Hypothalamus (tissue), 51 donors: Measurements from ENCODE around the gene BAG3.

ENCODE experiments used
- DNase-seq, 51 donors: peaks; one replicate each; lab custom pipeline; 2025; lab: John Stamatoyannopoulos, UW

The BAG3 gene

DNA sequence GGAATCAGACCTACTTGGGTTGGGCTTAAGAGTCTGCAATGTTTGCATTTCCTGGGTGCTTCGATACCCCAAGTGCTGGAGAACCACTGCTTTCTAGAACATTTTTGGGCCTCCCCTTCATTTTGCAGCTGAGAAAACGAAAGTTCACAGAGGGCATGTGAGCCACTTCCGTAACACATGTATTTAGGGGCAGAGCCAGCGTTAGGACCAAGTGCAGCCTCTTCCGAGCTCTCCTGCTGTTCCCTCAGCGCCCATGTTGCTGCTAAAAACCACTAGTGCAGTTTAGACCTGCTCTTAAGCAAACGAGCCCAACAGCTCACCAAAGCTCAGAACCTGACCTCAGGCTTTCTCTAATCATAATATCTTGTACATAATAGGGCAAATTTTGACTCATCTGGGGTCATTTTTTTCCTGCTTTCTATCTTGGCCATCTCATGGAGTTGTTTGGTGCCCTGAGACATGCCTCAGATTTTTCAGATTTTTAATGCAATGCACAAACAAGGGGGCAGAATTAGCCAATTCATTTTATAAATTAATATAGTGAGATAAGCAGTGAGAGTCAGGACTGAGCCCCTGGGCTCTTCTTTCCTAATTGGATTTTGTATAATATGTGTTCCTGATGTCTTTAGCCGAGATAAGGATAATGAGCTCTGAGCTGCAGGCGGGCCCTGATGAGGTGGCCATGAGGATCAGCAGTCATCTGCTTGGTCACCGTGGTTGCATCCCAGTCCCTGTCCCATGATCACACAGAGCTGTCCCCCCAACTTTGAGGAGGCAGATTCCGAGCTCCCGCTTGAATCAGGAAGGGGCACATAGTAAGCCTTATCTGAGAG is 12.9 kb downstream of the BAG3 start:
- DNase-seq, result no peak

DNA sequence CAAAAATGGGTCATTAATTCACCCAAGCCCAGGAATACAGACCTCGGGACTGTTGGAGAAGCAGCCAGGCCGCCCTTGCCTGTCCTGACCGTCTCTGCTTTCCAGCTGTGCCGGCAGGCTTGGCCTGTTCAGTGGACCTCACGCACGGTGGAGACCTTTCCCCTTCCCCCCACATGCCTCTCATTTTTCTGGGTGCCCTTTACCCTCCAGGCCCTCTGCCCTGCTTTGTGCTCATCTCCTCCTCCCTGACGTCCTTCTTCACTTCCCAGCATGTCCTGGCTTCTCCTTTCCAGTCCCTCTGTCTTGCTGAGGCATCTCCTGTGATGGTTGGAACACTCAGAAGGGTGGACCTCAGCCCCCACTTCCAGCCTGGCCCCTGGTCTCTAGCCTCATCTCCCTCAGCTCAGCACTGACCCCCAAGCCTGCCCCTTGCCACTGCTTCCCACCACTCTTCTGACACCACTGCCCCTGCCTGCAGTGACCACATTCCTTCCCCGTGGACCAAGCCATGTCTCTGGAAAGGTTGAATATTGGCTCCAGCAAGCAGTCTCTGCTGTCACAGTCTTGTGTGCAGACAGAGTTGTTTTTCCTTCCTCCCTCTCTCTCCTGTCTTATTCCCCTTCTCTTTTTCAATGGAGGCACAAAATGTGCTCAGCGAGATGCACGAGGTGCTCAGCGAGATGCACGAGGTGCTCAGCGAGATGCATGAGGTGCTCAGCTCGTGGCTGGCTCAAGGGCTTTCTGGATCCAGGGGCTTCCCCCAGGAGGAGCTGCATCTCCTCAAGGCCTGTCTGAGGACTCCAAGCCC is 14.9 kb downstream of the BAG3 start:
- DNase-seq, result no peak

DNA sequence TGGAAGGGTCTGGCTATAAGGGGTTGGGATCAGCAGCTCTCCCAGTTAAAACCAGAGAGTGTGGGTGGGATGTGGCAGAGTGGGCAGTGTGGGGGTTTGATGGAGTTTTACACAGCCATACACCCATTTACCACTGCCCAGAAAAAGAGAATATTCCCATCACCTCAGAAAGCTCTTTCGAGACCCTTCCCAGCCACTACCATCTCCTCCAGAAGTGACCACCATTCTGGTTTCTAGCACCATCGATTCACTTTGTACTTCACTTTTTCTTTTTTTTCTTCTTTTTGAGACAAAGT is 15.5 kb downstream of the BAG3 start:
- no peak for DNase-seq

DNA sequence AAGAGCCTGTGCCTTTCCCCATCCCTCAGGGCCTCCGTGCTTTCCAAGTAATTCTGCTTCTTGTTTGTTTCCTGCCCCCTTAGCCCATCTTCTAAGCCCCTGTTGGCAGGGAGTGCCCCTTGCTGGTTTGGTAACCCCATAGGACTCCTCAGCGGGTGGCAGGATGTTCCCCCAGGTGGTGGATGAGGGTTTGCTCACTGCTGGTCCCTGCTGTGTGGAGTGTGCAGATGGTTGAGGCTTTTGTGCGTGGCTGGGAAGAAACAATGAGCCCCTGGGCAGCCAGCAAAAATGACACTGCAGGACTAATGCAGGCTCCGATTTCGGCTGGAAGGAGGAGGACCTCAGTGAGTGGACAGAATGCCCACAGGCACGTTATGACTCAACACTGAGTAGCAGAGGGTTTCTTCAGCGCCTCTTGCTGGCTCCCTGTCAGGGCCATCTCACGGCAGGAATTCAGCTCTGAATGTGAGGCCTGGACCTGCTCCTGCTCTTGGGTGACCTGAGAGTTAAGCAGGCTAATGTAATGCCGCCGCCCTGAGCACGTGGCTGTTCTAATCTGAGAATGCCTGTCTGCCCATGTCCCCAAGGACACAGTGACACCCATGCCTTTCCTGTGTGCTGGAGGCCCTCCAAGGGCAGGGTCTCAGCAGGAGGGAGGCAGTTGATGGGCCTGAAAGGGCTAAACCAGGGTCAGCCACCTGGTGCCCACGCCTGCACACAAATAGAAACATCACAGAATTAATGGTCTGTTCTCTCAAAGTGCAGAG is 16.6 kb downstream of the BAG3 start:
- peak in 9 of 51 donors; percentile 21 to 69 (median 49) for DNase-seq

DNA sequence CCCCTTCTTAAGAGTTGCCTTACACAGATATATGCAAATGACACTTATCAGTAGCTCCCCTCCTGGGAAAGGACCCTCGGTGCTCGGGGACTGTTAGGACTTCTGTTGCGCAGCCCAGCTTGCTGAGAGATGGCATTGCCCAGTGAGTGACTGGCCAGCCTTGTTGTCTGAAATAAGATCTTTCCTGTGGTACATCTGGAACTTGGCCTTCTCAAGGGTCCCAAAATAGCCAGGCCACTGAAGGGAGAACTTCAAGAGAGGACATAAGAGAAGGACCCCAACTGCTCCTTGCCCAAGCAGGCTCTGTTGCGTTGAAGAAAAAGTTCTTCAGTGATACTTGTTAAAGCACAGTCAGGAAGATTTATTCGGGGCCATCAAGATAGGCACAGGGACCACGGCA is 17.3 kb downstream of the BAG3 start:
- no peak for DNase-seq

DNA sequence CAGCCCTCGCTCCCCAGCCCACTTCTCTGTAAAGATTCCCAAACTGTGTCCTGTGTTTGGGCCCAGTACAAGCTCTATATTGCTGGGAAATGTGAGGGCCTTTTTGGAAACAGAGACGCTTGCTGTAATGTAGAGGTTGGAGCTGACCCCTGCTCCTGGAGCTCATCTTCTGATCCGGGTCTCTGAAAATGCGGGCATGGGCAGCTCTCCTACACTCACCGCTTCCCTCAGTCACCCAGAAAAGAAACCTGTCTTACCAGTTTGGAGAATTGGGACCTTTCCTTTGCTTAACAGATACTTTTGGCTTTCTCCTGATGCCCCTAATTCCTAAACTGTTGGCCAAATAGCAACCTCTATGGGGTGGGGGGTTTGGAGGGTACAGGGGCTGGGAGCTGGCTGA is 18.2 kb downstream of the BAG3 start:
- DNase-seq, result no peak

DNA sequence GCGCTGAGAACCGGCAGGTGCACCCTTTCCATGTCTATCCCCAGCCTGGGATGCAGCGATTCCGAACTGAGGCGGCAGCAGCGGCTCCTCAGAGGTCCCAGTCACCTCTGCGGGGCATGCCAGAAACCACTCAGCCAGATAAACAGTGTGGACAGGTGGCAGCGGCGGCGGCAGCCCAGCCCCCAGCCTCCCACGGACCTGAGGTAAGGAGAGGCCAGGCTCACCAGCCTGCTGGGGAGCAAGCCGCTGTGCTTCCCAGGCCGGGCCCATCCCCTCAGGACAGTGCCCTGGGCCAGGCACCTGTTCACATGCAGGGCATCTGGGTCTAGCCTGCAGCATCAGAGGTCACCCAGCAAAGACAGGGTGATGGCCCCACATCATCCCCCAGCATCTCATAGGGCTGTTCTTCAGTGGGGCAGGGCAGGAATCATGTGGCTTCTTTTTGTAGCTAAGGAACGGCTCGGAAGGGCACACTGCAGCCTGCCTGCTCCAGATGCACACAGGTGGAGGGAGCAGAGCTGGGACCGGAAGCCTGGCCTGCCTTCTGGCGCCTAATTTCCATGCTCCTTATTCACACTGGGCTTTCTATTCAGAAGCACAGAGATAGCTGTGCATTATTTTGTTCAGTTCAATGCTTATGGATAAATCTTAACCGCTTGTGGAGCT is 18.9 kb downstream of the BAG3 start:
- DNase-seq, result no peak

DNA sequence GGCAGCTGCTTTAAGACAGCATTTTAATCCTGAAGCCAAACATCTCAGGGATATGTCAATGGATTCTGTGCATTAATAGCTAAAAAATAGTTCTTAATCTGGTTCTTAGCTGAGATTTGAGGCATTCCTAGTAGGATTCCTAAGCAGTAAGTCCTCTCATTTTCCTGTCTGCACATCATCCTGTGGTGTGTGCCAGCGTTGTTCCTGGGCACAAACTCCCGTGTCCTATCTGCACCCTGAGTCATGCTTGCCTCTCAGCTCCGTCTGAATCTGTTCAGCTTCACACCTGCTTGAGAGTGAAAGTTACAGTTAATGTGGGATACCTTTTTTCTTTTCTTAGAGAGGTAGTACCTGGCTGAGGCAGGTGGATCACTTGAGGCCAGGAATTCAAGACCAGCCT is 19.5 kb downstream of the BAG3 start:
- DNase-seq, result no peak

DNA sequence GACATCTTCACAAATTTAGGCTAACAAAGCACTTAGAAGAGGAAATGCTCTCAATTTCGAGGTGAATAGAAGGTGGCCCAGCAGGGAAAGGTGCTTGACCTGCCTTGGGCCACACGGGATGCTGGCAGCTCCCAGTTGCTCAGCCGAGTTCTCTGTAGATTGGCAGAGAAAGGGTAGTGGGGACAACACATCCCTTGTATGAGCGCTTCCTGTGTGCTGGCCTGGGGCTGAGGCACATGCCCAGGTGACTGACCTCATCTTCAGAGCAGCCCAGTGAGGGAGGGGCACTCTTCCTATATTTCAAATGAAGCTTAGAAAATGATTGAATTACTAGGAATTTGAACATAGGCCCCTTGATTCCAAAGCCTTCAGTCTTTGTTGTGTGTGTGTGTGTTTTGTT is 20.2 kb downstream of the BAG3 start:
- DNase-seq, result no peak

DNA sequence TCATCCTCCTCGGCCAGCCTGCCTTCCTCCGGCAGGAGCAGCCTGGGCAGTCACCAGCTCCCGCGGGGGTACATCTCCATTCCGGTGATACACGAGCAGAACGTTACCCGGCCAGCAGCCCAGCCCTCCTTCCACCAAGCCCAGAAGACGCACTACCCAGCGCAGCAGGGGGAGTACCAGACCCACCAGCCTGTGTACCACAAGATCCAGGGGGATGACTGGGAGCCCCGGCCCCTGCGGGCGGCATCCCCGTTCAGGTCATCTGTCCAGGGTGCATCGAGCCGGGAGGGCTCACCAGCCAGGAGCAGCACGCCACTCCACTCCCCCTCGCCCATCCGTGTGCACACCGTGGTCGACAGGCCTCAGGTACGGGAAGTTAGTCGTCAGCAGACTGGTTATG is 21.1 kb downstream of the BAG3 start:
- no peak for DNase-seq

DNA sequence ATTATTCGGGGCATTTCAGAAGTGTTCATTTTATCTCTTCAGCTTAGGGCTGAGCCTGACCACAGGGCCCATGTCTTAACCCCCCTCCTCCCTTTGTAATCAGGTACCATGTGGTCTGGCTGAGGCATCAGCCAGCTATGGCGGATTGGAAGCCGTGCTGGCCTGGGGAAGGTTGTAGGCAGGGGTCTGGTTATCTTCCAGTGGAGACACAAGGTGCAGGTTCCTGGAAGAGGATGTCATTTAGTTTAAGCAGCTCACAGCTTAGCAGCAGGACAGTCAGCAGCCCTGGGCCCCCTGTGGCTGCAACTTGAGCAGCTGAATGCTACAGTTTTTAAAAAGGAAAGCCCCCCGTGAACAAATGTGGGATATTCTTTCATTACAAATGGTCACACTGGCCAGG is 22.1 kb downstream of the BAG3 start:
- no peak for DNase-seq

DNA sequence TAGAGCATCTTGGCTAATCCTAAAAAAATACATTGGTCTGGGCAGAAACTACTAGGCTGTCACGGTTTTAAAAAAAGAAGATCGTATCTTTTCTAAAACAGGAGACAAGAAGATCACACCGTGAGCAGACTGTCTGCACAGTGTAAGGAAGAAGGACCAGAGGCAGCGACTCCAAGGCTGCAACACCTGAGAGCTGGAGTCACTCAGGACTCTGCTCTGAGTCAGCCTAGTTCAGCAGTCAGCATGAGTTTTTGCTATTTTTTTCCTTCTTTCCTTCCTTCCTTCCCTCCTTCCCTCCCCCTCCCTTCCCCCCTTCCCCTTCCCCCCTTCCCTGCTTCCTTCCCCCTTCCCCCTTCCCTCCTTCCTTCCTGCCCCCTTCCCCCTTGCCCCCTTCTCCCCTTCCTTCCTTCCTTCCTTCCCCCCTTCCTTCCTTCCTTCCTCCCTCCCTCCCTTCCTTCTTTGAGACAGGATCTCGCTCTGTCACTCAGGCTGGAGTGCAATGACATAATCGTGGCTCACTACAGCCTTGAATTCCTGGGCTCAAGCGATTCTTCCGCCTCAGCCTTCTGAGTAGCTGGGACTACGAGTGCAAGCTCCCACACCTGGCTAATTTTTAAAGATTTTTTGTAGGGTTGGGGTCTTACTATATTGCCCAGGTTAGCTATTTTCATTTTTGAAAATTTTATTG is 24.4 kb downstream of the BAG3 start:
- no peak for DNase-seq

DNA sequence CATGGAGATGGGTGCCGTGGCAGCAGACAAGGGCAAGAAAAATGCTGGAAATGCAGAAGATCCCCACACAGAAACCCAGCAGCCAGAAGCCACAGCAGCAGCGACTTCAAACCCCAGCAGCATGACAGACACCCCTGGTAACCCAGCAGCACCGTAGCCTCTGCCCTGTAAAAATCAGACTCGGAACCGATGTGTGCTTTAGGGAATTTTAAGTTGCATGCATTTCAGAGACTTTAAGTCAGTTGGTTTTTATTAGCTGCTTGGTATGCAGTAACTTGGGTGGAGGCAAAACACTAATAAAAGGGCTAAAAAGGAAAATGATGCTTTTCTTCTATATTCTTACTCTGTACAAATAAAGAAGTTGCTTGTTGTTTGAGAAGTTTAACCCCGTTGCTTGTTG is 25.9 kb downstream of the BAG3 start:
- DNase-seq, result no peak

DNA sequence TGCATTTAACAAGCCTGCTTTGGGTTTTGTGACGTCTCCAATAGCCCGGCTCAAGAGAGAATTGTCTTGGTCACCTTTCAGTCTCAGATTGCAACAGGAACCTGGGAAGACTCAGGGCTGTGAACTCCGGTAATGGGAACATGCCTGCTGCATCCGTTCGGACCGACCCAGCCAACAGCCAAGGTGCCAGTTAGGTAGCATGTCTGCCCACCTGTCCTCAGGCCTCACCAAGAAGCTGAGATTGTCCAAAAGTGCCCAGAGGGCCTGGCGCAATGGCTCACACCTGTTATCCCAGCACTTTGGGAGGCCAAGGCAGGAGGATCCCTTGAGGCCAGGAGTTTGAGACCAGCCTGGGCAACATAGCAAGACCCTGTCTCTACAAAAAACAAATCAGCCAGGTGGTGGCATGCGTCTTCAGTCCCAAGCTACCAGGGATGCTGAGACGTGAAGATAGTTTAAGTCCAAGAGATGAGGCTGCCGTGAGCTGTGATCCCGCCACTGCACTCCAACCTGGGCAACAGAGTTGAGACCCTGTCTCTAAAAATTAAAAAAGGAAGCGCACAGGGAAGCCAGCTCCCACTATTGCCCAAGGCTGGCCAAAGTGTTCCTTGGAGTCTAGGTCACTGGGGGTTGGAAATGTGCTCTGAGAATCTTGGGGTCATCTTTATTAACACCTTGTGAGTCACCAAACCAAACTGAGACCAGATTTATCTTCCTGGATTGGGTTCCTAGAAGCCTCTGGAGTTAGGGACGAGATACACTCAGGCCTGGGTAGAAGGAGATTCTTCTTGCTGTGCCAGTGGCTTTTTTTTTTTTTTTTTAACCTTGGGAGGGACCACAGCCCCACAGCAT is 26.9 kb downstream of the BAG3 start:
- DNase-seq, result no peak

DNA sequence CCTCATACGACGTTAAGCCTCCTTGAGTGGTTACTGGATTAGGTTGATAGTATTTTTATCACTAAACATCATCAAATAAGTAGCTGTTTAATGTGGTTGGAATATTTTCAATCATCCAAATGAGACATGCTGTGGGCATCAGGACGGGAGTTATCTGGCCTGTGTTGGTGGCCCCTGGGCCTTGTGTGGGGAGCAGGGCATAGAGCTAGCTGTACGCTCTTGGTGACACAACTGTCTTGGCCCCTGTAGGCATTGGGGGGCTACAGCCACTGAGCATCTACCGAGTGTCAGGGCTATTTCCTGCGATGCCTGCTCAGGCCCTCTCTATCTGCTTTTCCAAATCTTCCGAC is 28.3 kb downstream of the BAG3 start:
- DNase-seq, result no peak

DNA sequence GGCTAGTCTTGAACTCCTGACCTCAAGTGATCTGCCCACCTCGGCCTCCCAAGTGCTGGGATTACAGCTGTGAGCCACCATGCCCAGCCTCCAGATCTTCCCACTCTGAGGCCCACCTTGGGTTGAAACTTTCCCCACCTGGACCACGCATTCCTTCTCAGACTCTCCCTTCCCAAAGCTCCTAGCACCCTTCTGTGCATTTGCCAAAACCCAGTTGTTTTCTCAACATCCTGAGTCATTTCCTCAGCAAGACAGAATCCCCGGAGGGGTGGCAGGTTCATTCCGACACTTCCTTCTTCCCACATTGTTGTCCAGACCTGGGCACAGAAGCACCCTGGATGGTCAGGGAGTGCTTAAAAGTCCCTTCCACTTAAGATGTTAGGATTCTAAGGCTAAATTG is 28.9 kb downstream of the BAG3 start:
- no peak for DNase-seq

DNA sequence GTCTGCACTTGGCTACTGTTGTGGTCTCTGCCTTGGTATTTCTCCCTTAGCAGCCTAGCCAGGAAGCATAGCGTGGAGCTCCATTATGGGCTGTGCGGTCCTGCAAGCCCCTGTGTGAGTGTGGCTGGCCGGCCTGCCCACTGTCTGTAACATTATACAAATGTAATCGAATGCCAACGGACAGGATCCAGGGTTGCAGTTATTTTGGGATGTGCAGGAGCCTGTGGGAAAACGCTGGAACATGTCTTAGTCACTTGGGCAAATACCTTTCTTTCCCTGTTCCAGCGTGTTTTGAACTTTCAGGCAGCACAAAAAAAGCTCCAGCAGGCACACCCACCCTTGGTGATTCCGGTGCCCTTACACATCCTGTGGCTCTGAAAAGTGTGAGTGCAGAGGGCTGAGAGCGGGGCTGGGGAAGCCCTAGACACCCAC is 29.5 kb downstream of the BAG3 start:
- no peak for DNase-seq

DNA sequence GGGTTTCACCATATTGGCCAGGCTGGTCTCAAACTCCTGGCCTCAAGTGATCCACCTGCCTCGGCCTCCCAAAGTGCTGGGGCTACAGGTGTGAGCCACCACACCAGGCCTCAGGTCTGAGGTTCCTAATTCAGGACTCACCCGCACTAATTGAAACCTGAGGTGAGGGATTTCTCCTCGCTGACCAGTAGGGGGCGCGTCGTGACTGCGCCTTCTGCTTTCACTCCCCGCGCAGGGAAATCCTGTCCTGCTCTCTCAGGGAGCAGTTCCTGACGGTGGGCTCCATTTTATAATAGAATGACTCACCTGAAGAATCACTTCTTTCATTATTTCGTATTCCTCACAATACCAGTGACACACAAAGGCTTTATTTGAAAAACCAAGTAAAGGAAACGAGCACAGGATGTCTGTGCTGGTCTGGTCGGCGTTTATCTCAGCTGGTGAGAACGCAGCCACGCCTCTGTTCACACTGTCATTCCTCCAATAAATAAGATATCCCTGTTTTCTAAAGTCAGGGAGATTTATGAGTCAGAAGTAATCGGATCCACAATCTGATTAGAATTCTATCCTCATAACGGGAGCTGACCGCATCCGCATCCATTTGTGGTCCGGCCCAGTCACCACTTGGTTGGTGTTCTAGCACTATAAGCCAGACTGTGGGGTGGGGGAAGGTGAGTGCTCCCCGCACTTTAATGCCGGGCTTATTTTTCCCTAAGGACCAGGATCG is 35.4 kb downstream of the BAG3 start:
- DNase-seq, result peak in 48 of 51 donors; percentile 21 to 87 (median 65)
